Activated CD4-positive, alpha-beta T cell treated with anti-CD3 and anti-CD28 coated beads, Interleukin-10, Interleukin-2, amounts not matched to agents 100 ng/mL and 50 ng/mL, durations not matched to agents 16 hours and 8 hours (primary cell): ENCODE results near the gene SOAT2.
"Not testable (repeated sequence)": the region's sequence is repeated elsewhere in the genome, so short reads cannot be mapped to it uniquely, and the experiment has no call there.

ENCODE experiments used
- DNase-seq: peaks from one replicate; pipeline ENCODE4 v3.0.0-alpha.2; 2020

The SOAT2 gene

GRCh38 chr12:53112431-53112830, 9.1 kb downstream of the SOAT2 start:
- not testable (repeated sequence) for DNase-seq

DNA sequence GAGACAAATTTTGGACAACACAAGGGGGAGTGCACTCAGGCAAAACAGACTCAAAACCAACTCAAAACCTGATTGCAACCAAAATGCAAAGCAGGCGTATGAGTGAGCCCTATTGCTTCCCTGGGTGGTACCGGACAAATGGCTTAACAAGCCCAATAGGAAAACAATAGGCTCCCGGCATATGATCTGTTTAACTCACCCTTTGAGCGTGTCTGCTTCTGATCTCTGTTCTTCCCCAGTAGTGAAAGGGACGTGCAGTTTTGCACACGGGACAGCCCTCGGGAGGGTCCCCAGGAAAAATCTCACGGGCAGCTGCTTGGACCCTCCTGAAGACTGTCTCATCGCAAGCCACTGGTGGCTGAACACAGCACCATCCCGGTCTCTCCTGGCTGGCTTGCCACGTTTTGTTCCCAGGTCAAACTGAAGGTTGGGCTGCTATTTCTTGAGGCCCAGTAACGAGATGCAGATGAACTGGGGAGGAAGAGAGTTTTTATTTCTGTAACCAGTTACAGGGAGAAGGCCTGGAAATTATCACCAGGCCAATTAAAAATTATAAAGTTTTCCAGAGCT, 9.9 kb downstream of the SOAT2 start:
- no peak for DNase-seq

DNA sequence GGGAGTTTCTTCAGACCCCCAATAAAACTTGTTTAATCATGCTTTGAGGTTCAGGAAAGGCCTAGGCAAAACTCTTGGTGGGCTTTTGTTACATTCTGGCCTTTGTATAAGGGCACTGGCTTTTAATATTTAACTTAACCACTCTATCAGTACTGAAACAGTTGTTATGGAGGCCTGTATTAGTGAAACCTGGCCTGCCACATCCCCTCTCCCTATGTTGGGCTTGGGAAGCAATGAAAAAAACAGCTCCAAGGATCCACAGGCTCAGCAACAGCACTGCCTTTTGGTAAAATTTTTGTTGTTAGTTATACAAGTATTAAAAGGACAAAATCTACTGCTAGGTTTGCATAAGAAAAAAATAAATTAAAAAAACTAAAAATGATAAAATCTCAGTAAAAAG, 10.7 kb downstream of the SOAT2 start:
- DNase-seq, result no peak

GRCh38 chr12:53115112-53115890, 12.0 kb downstream of the SOAT2 start:
- DNase-seq, result no peak

DNA sequence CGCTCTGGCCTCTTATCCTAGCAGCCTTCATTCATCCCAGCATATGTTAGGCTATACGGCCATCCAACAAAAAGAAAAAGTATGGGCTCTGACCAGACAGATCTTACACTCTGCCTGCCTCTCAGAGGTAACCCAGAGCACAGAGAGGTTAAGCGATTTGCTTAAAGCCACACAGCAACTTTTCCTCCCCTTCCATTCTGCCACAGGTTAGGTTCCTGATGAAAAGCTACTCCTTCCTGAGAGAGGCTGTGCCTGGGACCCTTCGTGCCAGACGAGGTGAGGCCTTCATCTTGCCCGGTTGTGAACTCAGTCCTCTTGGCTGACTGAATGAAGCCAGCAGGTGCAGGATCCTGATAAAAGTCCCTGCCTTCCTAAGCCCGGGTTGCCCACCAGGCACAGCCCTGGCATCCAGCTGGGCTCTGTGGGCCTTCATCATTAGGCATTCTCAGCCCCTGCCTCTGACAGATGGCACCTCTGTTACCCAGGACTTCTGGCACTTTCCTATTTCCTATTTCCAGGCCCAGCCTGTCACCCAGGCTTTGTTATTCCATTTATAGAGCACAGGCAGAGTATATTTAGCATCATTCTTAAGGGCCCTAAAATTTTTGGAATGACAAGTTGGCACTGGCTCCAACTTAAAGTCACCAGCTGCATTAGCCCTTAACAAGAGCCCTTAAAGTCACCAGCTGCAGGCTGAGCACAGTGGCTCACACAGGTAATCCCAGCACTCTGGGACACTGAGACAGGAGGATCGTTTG, 12.8 kb downstream of the SOAT2 start:
- no peak for DNase-seq

DNA sequence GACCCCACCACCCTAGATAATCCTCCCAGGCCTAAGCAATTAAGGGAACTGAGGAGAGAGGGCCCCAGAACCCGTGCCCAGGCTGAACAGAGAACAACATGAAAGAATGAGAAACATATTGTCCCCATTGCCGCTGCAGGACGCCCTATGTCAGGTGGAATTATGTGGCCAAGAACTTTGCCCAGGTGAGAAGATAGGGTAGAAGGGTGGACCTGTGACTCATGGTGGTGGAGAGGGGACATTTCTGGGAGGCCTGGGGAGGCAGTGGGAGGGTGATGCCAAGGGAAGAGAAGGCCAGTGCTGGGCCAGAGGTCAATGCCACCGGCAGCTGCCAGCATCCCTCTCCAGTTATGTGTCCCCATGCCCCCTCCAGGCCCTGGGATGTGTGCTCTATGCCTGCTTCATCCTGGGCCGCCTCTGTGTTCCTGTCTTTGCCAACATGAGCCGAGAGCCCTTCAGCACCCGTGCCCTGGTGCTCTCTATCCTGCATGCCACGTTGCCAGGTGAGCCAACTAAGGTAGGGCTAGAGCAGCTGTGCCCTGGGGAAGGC, 15.5 kb downstream of the SOAT2 start:
- DNase-seq, result no peak

DNA sequence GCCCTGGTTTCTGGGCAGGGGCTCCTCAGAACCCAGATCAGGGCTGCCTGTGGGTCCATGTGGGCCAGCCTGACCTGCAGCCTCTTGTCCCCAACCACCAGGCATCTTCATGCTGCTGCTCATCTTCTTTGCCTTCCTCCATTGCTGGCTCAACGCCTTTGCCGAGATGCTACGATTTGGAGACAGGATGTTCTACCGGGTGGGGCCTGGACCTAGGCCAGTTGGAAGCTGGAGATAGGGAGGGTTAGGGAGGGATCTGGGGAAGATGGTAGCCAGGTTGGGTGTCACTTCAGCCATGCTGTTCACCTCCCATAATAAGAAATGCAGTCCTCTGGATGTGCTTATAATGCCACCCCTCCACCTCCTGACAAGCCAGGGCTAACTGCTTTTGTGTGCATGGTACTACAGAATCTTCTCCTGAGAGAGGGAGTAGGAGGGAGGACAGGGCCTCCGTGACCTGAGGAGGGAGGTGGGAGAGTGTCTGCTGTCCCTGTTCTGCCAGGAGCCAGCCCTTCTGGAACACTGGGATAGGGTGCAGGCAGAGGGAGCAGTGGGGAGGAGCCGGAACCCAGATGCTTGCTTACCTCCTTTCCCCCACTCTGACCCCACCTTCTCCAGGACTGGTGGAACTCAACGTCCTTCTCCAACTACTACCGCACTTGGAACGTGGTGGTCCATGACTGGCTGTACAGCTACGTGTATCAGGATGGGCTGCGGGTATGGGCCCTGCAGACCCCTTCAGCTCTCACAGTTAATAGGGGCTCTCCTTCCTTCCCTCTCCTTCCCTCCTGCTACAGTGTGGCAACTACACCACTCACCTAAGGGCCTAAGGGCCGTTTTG, 17.6 kb downstream of the SOAT2 start:
- DNase-seq, result no peak

DNA sequence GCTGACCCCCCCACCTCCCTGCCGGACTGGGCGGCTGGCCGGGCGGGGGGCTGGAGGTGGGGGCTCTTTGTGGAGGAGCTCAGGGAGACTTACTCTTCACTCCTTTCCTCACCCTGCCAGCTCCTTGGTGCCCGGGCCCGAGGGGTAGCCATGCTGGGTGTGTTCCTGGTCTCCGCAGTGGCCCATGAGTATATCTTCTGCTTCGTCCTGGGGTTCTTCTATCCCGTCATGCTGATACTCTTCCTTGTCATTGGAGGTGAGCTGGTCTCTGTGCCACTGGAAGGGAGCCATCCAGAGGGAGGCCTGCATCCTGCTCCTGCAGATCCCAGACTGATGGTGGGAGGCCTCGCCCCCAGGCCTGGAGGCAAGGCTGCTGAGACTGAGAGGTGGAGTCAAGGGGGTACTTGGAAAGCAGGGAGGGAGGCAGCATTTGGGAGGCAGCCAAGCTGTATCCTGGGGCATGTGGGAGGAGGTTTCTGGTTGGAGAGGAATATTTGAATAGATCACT, 19.7 kb downstream of the SOAT2 start:
- no peak for DNase-seq

DNA sequence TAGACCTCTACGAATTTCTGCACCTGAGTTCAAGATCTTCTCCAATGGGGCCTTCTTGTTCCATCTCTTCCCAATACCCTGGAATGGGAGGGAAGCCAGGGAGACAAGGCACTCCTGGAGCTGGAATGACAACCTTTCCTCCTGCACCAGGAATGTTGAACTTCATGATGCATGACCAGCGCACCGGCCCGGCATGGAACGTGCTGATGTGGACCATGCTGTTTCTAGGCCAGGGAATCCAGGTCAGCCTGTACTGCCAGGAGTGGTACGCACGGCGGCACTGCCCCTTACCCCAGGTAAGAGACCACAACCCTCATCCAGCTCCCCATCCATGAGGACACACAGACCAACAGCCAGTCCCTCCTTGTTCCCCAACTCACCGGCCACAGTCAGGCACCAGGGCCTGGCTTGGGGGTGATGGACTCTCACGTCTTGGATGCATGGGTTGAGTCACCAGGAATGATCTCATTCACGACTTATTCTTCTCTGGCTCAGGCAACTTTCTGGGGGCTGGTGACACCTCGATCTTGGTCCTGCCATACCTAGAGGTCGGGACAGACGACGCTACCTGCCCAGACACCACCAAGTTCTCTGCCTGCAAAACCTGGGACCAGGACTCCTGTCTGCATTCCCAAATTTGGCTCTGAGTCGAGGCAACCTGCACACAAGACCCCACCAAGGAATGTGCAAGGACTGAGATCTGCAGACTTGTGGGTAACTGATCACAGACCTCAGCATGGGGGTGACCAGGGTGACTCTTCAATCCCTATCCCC, 20.5 kb downstream of the SOAT2 start:
- no peak for DNase-seq

DNA sequence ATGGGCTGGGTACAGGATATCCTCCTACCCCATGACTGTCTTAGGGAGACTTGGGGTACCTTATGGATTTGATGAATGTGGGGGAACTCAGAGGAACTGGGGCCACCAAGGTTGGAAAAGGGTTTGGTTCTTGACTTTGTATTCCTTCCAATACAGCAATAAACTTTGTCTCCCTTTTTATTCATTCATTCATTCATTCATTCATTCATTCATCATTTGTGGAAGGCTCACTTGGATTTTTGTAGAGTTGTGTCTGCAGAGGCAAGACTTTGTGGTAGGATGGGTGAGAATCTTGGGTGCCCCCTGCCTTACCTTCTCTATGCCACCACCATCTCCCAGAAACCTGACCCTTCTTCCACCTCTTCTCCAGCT, 21.1 kb downstream of the SOAT2 start:
- DNase-seq, result no peak

- DNase-seq, result no peak
Observed at GRCh38 chr12:53127169-53127568, 23.9 kb downstream of the SOAT2 start.

DNA sequence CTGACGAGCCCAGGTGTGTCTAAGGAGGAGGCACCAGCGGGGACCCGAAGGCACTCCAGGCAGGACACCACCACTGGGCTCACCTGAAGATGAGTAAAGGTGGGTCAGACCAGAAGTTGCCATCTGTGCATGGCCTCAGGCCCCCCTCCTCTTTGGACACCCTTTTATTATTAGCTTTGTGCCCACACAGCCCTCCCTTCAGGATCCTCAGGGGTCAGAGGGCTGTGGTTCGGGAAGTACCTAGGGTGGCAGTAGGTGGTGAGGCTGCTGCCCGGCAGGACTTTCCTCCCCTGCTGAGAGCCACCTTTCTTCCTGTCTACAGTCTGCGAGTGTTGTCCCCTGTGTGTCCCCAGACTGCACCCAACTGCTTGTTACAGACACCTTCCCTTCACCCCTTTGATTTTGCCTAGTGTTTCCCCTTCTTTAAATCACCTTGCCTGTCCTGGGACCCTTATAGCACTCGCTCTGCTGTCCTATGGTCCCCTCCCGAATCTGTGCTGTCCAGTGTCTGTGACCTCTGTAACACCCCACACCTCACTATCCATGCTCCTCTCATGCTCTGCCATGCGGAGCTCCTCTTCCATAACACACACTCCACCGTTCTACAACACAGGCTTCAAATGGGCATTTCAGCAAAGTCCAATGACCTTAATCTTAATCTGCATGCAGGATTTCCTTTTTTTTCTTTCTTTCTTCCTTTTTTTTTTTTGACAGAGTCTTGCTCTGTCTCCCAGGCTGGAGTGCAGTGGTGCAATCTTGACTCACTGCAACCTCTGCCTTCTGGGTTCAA, 25.7 kb downstream of the SOAT2 start:
- no peak for DNase-seq

DNA sequence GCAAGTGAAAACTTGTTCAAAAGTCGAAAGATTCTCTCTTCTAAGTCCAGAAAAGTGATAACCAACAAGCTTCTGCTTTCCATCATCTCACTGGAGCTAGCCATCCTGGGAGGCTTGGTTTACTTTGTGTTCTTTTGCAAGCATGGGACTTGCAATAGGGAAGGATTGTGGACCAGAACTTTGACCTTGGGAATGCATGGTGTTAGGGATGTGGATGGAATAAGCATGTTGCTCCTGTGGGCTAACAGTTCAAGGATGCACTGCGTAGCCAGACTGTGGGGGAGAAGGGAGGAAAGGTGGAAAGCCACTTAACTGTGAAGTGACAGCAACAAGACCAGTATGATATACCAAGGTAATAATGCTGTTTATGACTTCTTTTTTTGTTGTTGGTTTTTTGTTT, 28.6 kb downstream of the SOAT2 start:
- DNase-seq, result no peak

GRCh38 chr12:53133722-53134121, 30.4 kb downstream of the SOAT2 start:
- DNase-seq, result no peak

GRCh38 chr12:53143355-53143754, 40.1 kb downstream of the SOAT2 start:
- no peak for DNase-seq

DNA sequence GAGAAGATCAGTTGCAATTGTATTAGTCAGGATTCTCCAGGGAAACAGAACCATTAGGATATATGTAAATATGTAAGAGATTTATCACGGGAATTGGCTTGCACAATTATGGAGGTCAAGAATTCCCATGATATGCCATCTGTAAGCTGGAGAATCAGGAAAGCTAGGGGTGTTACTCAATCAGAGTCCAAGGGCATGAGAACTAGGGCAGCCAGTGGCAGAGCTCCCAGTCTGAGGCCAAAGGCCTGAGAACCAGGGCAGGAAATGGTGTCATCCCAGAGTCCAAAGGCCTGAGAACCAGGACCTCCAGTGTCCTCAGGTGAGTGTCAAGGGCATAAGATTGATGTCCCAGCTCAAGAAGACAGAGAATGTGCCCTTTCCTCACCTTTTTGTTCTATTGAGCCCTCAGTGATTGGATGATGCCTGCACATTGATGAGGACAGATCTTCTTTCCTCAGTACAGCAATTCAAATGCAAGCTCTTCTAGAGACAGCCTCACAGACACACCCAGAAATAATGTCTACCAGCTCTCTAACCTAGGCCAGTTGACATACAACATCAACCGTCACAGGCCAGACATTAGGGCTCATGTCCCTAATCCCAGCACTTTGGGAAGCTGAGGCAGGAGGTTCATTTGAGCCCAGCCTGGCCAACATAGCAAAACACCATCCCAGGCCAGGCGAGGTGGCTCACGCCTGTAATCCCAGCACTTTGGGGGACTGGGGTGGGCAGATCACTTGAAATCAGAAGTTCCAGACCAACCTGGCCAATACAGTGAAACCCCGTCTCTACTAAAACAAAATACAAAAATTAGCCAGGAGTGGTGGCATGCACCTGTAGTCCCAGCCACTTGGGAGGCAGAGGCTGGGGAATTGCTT, 42.3 kb downstream of the SOAT2 start:
- DNase-seq, result no peak

GRCh38 chr12:53147181-53147580, 43.9 kb downstream of the SOAT2 start:
- DNase-seq, result no peak

GRCh38 chr12:53147653-53148052, 44.4 kb downstream of the SOAT2 start:
- DNase-seq, result no peak

DNA sequence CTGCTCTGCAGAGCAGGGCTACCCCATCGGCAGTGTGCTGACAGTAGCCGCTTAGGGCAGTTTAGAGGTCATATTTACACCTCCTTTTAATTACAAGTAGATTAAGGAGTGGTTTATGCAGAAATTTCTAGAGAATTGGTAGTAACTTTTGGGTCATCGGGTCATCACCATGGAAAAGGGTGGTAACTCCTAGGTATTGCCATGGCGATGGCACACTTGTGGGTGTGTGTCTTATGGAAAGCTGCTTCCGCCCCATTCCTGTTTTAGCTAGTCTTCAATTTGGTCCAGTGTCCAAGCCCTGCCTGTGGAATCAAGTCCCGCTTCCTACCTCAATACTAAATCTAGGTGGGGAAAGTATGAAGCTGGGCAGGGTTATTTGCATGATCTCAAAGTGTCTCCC, 47.8 kb downstream of the SOAT2 start:
- DNase-seq, result no peak

DNA sequence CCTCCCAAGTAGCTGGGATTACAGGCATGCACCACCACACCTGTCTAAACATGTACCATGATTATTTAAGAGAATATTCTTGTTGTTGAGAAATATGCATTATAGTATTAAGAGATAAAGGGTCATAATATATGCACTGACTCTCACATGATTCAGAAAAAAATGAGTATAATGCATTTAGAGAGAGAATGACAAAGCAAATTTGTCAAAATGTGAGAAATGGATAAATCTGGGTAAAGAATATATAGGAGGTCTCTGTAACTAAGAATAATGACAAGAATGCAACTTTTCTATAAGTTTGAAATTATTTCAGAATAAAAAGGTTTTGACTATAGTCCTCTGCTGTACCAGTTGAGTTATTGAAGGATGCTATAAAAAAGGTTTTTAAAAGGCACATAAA, 49.1 kb downstream of the SOAT2 start:
- DNase-seq, result no peak
